WTC11 (cell line): ENCODE measurements around the gene MS4A15. TPM values are rescaled to one million over a fixed set of nuclear protein-coding genes. Genes with fewer than 3 reads are reported as not detected.

Source experiments
- ATAC-seq: fragments of 200-7000 bp; cut with Tn5 transposase; 2 replicates; pipeline ENCODE4 v1.10.0; 2021; ENCODE audit warnings: mild to moderate bottlenecking, moderate library complexity
- CTCF ChIA-PET: fragments of 300-600 bp; sonication (Branson Sonifier 250); formaldehyde crosslinking; loops from one replicate; lab custom pipeline; 2021; ENCODE audit warnings: antibody characterized with exemption; lab: Charles Lee
- POLR2A ChIA-PET: fragments of 350-600 bp; sonication (Branson Sonifier 250); formaldehyde crosslinking; loops from one replicate; lab custom pipeline; 2021; ENCODE audit warnings: antibody characterized with exemption; lab: Charles Lee
- DNase-seq: peaks from one replicate; pipeline ENCODE4 v3.0.0; 2021; ENCODE audit warnings: low spot score
- H3K27ac Mint-ChIP-seq: 2 replicates; pipeline ENCODE4 v1.8.0; 2021; ENCODE audit warnings: mixed read lengths
- H3K27me3 Mint-ChIP-seq: 2 replicates; pipeline ENCODE4 v1.8.0; 2021; ENCODE audit warnings: low read depth, mild to moderate bottlenecking, moderate library complexity, mixed read lengths
- H3K36me3 Mint-ChIP-seq: 2 replicates; pipeline ENCODE4 v1.8.0; 2021; ENCODE audit warnings: mixed read lengths
- H3K4me1 Mint-ChIP-seq: 2 replicates; pipeline ENCODE4 v1.8.0; 2022; ENCODE audit warnings: mixed read lengths
- H3K4me3 Mint-ChIP-seq: 2 replicates; pipeline ENCODE4 v1.8.0; 2021; ENCODE audit warnings: mild to moderate bottlenecking, moderate library complexity, mixed read lengths
- H3K9me3 Mint-ChIP-seq: 2 replicates; pipeline ENCODE4 v1.8.0; 2021; ENCODE audit warnings: mixed read lengths
- EMX1 ChIP-seq: fragments of 250-450 bp; sonication (Bioruptor Pico); IDR thresholded peaks from 2 replicates; pipeline ENCODE4 v1.8.0; 2021; ENCODE audit warnings: mild to moderate bottlenecking
- FOXK1 ChIP-seq: sonication (generic); formaldehyde crosslinking; IDR thresholded peaks from 2 replicates; pipeline ENCODE4 v1.8.0; 2022; ENCODE audit warnings: mild to moderate bottlenecking, moderate library complexity, missing genetic modification reagents
- IRF2 ChIP-seq: sonication (generic); formaldehyde crosslinking; IDR thresholded peaks from 2 replicates; pipeline ENCODE4 v1.8.0; 2022; ENCODE audit warnings: low read depth, missing genetic modification reagents, borderline replicate concordance
- MYBL2 ChIP-seq: sonication (generic); formaldehyde crosslinking; IDR thresholded peaks from 2 replicates; pipeline ENCODE4 v1.8.1; 2023; ENCODE audit warnings: mild to moderate bottlenecking, moderate library complexity, missing genetic modification reagents
- NFATC4 ChIP-seq: fragments of 250-450 bp; sonication (Bioruptor Pico); IDR thresholded peaks from 2 replicates; pipeline ENCODE4 v1.9.0; 2021; ENCODE audit warnings: mild to moderate bottlenecking
- PRRX2 ChIP-seq: fragments of 250-450 bp; sonication (Bioruptor Pico); IDR thresholded peaks from 2 replicates; pipeline ENCODE4 v1.8.0; 2021; ENCODE audit warnings: mild to moderate bottlenecking
- RORB ChIP-seq: fragments of 250-450 bp; sonication (Bioruptor Pico); IDR thresholded peaks from 2 replicates; pipeline ENCODE4 v1.9.0; 2021; ENCODE audit warnings: mild to moderate bottlenecking
- SP1 ChIP-seq: sonication (generic); formaldehyde crosslinking; conservative IDR thresholded peaks from 2 replicates; pipeline ENCODE4 v1.8.1; 2022; ENCODE audit warnings: missing genetic modification reagents
- TP53 ChIP-seq: sonication (generic); formaldehyde crosslinking; IDR thresholded peaks from 2 replicates; pipeline ENCODE4 v1.8.1; 2023; ENCODE audit warnings: mild to moderate bottlenecking, missing genetic modification reagents
- ZNF121 ChIP-seq: sonication (generic); formaldehyde crosslinking; IDR thresholded peaks from 2 replicates; pipeline ENCODE4 v1.8.0; 2023; ENCODE audit warnings: missing genetic modification reagents
- ZNF219 ChIP-seq: sonication (generic); formaldehyde crosslinking; IDR thresholded peaks from 2 replicates; pipeline ENCODE4 v1.8.0; 2023; ENCODE audit warnings: missing genetic modification reagents, mild to moderate bottlenecking, borderline replicate concordance
- total RNA-seq: library from RNA; stranded (reverse); gene quantifications from 3 replicates; pipeline ENCODE4 v1.2.3, GENCODE V29; 2021
- TF ChIP-seq, protein P1 (sequence below): sonication (generic); formaldehyde crosslinking; IDR thresholded peaks from 2 replicates; pipeline ENCODE4 v1.8.1; 2022; ENCODE audit warnings: mild to moderate bottlenecking, moderate library complexity, missing genetic modification reagents
- TF ChIP-seq, protein P2 (sequence below): sonication (generic); formaldehyde crosslinking; IDR thresholded peaks from 2 replicates; pipeline ENCODE4 v1.8.0; 2022; ENCODE audit warnings: mild to moderate bottlenecking, missing genetic modification reagents
- TF ChIP-seq, protein P3 (sequence below): sonication (generic); formaldehyde crosslinking; IDR thresholded peaks from 2 replicates; pipeline ENCODE4 v1.8.0; 2022; ENCODE audit warnings: mild to moderate bottlenecking, missing genetic modification reagents
- TF ChIP-seq, protein P4 (sequence below): sonication (generic); formaldehyde crosslinking; IDR thresholded peaks from 2 replicates; pipeline ENCODE4 v1.8.0; 2023; ENCODE audit warnings: missing genetic modification reagents
- TF ChIP-seq, protein P5 (sequence below): sonication (generic); formaldehyde crosslinking; IDR thresholded peaks from 2 replicates; pipeline ENCODE4 v1.8.1; 2023; ENCODE audit warnings: mild to moderate bottlenecking, missing genetic modification reagents, borderline replicate concordance

The MS4A15 gene
- total RNA-seq, 1 experiment from 2014 or later = 0.09 TPM

DNA sequence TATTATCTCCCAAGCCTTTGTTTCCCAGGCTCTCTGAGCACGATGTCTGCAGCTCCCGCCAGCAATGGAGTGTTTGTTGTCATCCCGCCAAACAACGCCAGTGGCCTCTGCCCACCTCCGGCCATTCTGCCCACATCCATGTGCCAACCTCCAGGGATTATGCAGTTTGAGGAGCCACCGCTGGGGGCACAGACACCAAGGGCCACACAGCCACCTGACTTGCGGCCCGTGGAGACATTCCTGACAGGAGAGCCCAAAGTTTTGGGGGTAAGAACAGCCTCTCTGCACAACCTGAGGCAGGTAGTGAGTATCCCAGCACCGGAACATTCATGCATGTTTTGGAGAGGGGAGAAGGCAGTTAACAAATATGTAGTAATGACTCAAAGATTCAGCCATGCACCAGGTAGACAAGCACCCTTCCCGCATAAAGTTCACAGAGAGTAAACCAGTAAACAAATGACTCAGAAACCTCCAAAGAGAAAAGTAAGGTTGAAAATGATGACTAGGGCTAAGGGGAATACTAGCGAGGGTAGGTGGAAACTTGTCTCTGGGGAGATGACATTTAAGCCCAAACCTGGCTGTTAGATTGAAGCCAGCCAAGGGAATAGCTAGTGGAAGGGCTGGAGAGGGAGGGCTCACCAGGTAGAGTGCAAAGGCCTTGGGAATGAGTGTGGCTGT lies 7.2 kb downstream of the MS4A15 start:
- ATAC-seq (no peak), DNase-seq (no peak)
- POLR2A ChIA-PET = interaction anchor here (0.6 kb wide), 1 partner anchor 1155 kb away, joined by 4 read pairs; no protein-coding TSS in a partner anchor
- no peak overlapping the region for H3K4me3 Mint-ChIP-seq
- no peak for TF ChIP-seq RORB (CRISPR knock-in tag)
- TF ChIP-seq IRF2 (CRISPR knock-in tag) = no peak
- no peak for TF ChIP-seq ZNF219 (CRISPR knock-in tag)
- peaks cover 22% of the 10 kb centered on the region for H3K4me1 Mint-ChIP-seq
- H3K36me3 Mint-ChIP-seq = no peaks in the 10 kb centered on the region; the same call in 1 of the 2 replicates
- H3K27ac Mint-ChIP-seq = 0 out of 2 replicates have a peak overlapping the region, but pooled peaks have one; percentile 43
- H3K9me3 Mint-ChIP-seq = no peaks in the 10 kb centered on the region
- H3K27me3 Mint-ChIP-seq = peaks cover 26% of the 10 kb centered on the region
- CTCF ChIA-PET = interaction anchor here (0.8 to 6.0 kb wide), 37 partner anchors 11 to 513 kb away, joined by 3 to 125 read pairs (median 6); partner anchors contain the start of genes MS4A10, MS4A18 and MS4A8

DNA sequence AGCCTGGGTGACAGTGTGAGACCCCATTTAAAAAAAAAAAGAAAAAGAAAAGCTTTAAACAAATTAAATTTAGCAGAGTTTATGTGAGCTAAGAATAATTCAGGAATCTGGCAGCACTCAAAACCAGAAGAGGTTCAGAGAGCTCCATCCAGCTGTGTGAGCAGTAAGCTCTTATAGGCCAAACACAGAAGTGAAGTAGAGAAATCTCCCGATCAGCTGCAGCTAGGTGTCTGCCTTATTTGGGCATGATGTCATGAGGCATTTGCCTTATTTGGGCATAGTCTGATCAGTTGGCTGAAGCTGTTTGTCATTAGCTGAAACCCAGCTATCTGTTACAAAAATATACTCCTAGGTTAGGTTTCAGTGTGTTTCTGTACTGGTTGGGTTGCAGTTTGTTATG lies 8.2 kb downstream of the MS4A15 start:
- Mint-ChIP-seq H3K27ac (no peak overlapping the region), H3K4me3 (no peak overlapping the region), H3K27me3 (peaks cover 36% of the 10 kb centered on the region), H3K4me1 (peaks cover 23% of the 10 kb centered on the region), H3K36me3 (no peaks in the 10 kb centered on the region; the same call in 1 of the 2 replicates), H3K9me3 (no peaks in the 10 kb centered on the region)
- POLR2A ChIA-PET = no interaction called here
- ATAC-seq = peak; percentile 26
- no peak for DNase-seq
- TF ChIP-seq NFATC4 (no peak), EMX1 (CRISPR knock-in tag) (no peak), ZNF219 (CRISPR knock-in tag) (no peak), ZNF121 (CRISPR knock-in tag) (no peak), PRRX2 (CRISPR knock-in tag) (no peak), SP1 (CRISPR knock-in tag) (no peak)
- TF ChIP-seq, protein P1, sequence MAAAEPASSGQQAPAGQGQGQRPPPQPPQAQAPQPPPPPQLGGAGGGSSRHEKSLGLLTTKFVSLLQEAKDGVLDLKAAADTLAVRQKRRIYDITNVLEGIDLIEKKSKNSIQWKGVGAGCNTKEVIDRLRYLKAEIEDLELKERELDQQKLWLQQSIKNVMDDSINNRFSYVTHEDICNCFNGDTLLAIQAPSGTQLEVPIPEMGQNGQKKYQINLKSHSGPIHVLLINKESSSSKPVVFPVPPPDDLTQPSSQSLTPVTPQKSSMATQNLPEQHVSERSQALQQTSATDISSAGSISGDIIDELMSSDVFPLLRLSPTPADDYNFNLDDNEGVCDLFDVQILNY (CRISPR knock-in tag) = no peak
- TF ChIP-seq, protein P2, sequence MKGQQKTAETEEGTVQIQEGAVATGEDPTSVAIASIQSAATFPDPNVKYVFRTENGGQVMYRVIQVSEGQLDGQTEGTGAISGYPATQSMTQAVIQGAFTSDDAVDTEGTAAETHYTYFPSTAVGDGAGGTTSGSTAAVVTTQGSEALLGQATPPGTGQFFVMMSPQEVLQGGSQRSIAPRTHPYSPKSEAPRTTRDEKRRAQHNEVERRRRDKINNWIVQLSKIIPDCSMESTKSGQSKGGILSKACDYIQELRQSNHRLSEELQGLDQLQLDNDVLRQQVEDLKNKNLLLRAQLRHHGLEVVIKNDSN (CRISPR knock-in tag) = no peak
- CTCF ChIA-PET = interaction anchor here (0.6 to 6.0 kb wide), 10 partner anchors 8 to 379 kb away, joined by 3 to 125 read pairs (median 6); partner anchors contain the start of gene MS4A15

DNA sequence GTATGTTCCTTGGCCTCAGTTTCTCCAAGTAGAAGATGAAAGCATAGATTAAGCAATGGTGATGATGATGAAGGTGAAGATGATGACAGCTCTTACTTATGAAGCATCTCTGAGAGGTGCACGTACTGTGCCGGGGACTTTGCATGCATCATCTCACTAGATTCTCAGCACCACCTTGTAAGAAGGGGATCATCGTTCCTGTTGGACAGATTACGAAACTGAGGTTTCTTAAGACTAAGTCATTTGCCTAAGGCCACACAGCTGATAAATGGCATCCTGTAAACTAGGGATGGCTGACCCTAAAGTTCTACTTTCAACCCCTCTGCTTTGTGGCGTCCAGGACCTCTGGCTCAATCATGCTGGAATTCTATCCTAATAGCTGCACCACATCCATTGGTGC lies 8.7 kb downstream of the MS4A15 start:
- CTCF ChIA-PET = interaction anchor here (1.1 to 6.0 kb wide), 7 partner anchors 9 to 205 kb away, joined by 3 to 125 read pairs (median 9); partner anchors contain the start of gene MS4A15
- TF ChIP-seq TP53 (CRISPR knock-in tag) = no peak
- TF ChIP-seq FOXK1 (CRISPR knock-in tag) = no peak
- TF ChIP-seq, protein P3, sequence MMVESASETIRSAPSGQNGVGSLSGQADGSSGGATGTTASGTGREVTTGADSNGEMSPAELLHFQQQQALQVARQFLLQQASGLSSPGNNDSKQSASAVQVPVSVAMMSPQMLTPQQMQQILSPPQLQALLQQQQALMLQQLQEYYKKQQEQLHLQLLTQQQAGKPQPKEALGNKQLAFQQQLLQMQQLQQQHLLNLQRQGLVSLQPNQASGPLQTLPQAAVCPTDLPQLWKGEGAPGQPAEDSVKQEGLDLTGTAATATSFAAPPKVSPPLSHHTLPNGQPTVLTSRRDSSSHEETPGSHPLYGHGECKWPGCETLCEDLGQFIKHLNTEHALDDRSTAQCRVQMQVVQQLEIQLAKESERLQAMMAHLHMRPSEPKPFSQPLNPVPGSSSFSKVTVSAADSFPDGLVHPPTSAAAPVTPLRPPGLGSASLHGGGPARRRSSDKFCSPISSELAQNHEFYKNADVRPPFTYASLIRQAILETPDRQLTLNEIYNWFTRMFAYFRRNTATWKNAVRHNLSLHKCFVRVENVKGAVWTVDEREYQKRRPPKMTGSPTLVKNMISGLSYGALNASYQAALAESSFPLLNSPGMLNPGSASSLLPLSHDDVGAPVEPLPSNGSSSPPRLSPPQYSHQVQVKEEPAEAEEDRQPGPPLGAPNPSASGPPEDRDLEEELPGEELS = no peak
- TF ChIP-seq, protein P4, sequence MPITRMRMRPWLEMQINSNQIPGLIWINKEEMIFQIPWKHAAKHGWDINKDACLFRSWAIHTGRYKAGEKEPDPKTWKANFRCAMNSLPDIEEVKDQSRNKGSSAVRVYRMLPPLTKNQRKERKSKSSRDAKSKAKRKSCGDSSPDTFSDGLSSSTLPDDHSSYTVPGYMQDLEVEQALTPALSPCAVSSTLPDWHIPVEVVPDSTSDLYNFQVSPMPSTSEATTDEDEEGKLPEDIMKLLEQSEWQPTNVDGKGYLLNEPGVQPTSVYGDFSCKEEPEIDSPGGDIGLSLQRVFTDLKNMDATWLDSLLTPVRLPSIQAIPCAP (CRISPR knock-in tag) = no peak
- TF ChIP-seq, protein P5, sequence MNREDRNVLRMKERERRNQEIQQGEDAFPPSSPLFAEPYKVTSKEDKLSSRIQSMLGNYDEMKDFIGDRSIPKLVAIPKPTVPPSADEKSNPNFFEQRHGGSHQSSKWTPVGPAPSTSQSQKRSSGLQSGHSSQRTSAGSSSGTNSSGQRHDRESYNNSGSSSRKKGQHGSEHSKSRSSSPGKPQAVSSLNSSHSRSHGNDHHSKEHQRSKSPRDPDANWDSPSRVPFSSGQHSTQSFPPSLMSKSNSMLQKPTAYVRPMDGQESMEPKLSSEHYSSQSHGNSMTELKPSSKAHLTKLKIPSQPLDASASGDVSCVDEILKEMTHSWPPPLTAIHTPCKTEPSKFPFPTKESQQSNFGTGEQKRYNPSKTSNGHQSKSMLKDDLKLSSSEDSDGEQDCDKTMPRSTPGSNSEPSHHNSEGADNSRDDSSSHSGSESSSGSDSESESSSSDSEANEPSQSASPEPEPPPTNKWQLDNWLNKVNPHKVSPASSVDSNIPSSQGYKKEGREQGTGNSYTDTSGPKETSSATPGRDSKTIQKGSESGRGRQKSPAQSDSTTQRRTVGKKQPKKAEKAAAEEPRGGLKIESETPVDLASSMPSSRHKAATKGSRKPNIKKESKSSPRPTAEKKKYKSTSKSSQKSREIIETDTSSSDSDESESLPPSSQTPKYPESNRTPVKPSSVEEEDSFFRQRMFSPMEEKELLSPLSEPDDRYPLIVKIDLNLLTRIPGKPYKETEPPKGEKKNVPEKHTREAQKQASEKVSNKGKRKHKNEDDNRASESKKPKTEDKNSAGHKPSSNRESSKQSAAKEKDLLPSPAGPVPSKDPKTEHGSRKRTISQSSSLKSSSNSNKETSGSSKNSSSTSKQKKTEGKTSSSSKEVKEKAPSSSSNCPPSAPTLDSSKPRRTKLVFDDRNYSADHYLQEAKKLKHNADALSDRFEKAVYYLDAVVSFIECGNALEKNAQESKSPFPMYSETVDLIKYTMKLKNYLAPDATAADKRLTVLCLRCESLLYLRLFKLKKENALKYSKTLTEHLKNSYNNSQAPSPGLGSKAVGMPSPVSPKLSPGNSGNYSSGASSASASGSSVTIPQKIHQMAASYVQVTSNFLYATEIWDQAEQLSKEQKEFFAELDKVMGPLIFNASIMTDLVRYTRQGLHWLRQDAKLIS (CRISPR knock-in tag) = no peak
- TF ChIP-seq MYBL2 (CRISPR knock-in tag) = no peak

More for the DNA sequence above, 8.7 kb downstream of the MS4A15 start:
- Mint-ChIP-seq H3K27ac (no peak overlapping the region), H3K36me3 (no peaks in the 10 kb centered on the region; the same call in 1 of the 2 replicates), H3K27me3 (peaks cover 38% of the 10 kb centered on the region), H3K4me1 (peaks cover 23% of the 10 kb centered on the region), H3K4me3 (no peak overlapping the region), H3K9me3 (no peaks in the 10 kb centered on the region)
- DNase-seq (no peak), ATAC-seq (no peak)
- POLR2A ChIA-PET = no interaction called here
